ENCODE data around the gene ZNF644. TPM values are rescaled to one million over a fixed set of nuclear protein-coding genes. Genes with fewer than 3 reads are reported as not detected.
A peak's percentile ranks its signal among the peaks of the same experiment; 100 is the strongest.

The ZNF644 gene
- total RNA-seq, 1 donor from 2014 or later, result 77.9 TPM

GRCh38 chr1:90986953-90987352 lies 34.9 kb downstream of the ZNF644 start:
- Mint-ChIP-seq H3K36me3 (peaks cover 58% of the 10 kb centered on the region), H3K27ac (no peak overlapping the region), H3K27me3 (ENCODE audit: low read depth) (no peaks in the 10 kb centered on the region), H3K9me3 (peaks cover 50% of the 10 kb centered on the region), H3K4me3 (no peak overlapping the region), H3K4me1 (no peaks in the 10 kb centered on the region)
- no peak for DNase-seq (ENCODE audit: low spot score in 2 of 2, unreplicated experiment in 2 of 2)
- TF ChIP-seq CTCF (IDR thresholded peaks at IDR 0.05; ENCODE audit: unreplicated experiment), result no peak

- no peak for TF ChIP-seq CTCF (IDR thresholded peaks at IDR 0.05; ENCODE audit: unreplicated experiment)
- Mint-ChIP-seq H3K36me3 (peaks cover 26% of the 10 kb centered on the region), H3K9me3 (peaks cover 4% of the 10 kb centered on the region), H3K4me1 (peaks cover 13% of the 10 kb centered on the region), H3K4me3 (no peak overlapping the region), H3K27ac (no peak overlapping the region), H3K27me3 (ENCODE audit: low read depth) (no peaks in the 10 kb centered on the region)
- no peak for DNase-seq (ENCODE audit: low spot score in 2 of 2, unreplicated experiment in 2 of 2)
These were observed 44.3 kb downstream of the ZNF644 start for GRCh38 chr1:90977522-90977921.

- Mint-ChIP-seq H3K9me3 (peaks cover 4% of the 10 kb centered on the region), H3K27me3 (ENCODE audit: low read depth) (no peaks in the 10 kb centered on the region), H3K4me3 (no peak overlapping the region), H3K27ac (peak overlapping the region; percentile 57), H3K36me3 (peaks cover 29% of the 10 kb centered on the region), H3K4me1 (peaks cover 13% of the 10 kb centered on the region)
- DNase-seq (ENCODE audit: low spot score in 2 of 2, unreplicated experiment in 2 of 2), result no peak
- TF ChIP-seq CTCF (IDR thresholded peaks at IDR 0.05; ENCODE audit: unreplicated experiment), result no peak
These were observed 47.7 kb downstream of the ZNF644 start for GRCh38 chr1:90973897-90974798.

GRCh38 chr1:90970208-90970607 lies 51.6 kb downstream of the ZNF644 start:
- TF ChIP-seq CTCF (IDR thresholded peaks at IDR 0.05; ENCODE audit: unreplicated experiment), result no peak
- no peak for DNase-seq (ENCODE audit: low spot score in 2 of 2, unreplicated experiment in 2 of 2)

GRCh38 chr1:90969241-90969640 lies 52.6 kb downstream of the ZNF644 start:
- no peak for DNase-seq (ENCODE audit: low spot score in 2 of 2, unreplicated experiment in 2 of 2)
- no peak overlapping the region for H3K27ac Mint-ChIP-seq

More at GRCh38 chr1:90970208-90970607, 51.6 kb downstream of the ZNF644 start:
- H3K4me1 Mint-ChIP-seq, result peaks cover 12% of the 10 kb centered on the region
- H3K27me3 Mint-ChIP-seq (ENCODE audit: low read depth), result no peaks in the 10 kb centered on the region
- H3K9me3 Mint-ChIP-seq, result no peaks in the 10 kb centered on the region
- no peak overlapping the region for H3K27ac Mint-ChIP-seq
- H3K36me3 Mint-ChIP-seq, result peaks cover 28% of the 10 kb centered on the region
- no peak overlapping the region for H3K4me3 Mint-ChIP-seq

More at GRCh38 chr1:90969241-90969640, 52.6 kb downstream of the ZNF644 start:
- Mint-ChIP-seq H3K4me3 (no peak overlapping the region), H3K27me3 (ENCODE audit: low read depth) (no peaks in the 10 kb centered on the region), H3K4me1 (peaks cover 5% of the 10 kb centered on the region), H3K9me3 (no peaks in the 10 kb centered on the region), H3K36me3 (peaks cover 28% of the 10 kb centered on the region)
- TF ChIP-seq CTCF (IDR thresholded peaks at IDR 0.05; ENCODE audit: unreplicated experiment), result no peak

Data from mesothelial cell of epicardium (in vitro differentiated cells).